HK-2 (cell line): ENCODE measurements around the gene CPO.
"Not testable (repeated sequence)": the region's sequence is repeated elsewhere in the genome, so short reads cannot be mapped to it uniquely, and the experiment has no call there.

Experiments
- DNase-seq: peaks from one replicate; pipeline ENCODE4 v3.0.0-alpha.2; 2018; ENCODE audit not compliant: unreplicated experiment

CPO gene, protein sequence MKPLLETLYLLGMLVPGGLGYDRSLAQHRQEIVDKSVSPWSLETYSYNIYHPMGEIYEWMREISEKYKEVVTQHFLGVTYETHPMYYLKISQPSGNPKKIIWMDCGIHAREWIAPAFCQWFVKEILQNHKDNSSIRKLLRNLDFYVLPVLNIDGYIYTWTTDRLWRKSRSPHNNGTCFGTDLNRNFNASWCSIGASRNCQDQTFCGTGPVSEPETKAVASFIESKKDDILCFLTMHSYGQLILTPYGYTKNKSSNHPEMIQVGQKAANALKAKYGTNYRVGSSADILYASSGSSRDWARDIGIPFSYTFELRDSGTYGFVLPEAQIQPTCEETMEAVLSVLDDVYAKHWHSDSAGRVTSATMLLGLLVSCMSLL

DNA sequence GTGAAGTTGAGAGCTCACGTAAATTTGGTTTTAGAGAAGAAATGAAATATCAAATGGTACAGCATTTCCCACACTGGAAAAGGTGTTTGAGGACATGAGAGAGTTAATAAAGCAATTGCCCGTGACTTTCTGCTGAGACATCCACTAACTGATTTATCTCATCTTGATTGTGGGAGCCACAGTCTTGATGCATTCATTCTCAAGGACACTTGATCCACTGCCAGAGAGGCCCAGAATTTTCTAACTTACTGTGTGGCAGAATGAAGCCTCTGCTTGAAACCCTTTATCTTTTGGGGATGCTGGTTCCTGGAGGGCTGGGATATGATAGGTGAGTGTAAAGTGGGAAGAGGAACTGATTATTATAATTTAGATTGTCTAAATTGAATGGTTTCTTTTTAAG is at the start of gene CPO:
Gene CPO, plus strand, starts transcription at position 179 of the 400 bp plus-strand sequence. Its CDS starts 82 bp downstream, at position 261.
- DNase-seq = no peak

DNA sequence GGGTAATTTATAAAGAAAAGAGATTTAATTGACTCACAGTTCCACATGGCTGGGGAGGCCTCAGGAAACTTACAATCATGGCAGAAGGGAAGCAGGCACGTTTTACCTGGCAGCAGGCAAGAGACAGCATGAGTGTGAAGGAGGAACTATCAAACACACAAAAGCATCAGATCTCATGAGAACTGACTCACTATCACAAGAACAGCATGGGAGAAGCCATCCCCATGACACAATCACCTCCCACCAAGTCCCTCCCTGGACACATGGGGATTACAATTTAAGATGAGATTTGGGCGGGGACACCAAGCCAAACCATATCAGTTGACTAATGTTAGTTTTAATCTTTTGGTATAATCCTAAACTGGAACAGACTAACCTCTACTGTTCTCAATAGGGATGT is 49.1 kb upstream of the CPO start:
- DNase-seq = no peak

DNA sequence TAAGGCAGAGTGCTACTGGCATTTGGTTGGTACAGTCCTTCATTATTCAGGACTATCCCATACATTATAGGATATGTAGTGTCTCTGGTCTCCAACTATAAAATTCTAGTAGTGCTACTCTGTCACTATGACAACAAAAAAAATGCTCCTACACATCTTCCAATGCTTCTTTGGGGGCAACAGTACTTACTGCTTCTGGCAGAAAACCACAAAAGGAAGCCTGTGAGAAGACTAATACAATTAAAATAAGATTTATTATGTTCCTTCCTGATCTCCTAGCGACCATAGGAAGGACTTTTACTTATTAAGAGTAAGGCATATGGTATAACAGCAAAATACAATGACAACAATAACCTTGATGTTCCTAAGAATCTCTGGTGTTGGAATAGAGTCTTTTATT is 48.4 kb upstream of the CPO start:
- no peak for DNase-seq

DNA sequence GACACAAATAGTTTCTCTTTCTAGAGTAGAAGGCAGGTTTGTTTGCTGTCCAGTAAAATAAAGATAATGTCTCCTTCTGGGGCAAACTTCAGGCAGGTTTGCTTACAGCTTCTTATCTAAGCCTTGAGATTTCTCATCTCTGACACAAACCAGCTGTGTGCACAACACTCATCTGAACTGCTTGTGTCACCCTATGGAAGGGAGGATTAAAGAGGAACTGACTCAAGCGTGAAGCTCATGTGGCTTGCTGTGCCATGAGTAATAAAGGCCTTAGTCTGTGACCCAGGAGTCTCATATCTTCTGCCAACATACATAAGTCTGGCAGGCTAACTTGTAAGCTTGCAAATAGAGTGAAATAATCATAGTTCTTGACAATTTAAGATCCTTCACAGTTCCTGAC is 24.2 kb upstream of the CPO start:
- DNase-seq = peak; percentile 35

DNA sequence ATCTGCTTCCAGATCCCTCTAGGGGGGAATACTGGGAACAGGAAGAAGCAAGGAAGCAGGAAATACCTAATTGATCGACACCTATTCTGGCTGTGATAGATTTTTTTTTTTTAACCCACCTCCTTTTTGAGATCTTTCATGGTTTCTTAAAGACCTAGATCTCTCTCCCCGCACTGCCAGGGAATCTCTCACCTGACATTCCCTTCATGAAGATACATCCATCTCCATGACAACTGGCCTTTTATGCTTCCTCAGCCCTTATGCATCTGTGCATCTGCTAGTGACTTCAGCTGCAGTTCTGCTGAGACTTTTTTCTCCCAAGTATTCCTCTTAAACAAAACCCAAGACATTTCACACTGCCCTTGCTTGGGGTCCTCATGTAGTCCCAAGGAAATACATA is 21.1 kb upstream of the CPO start:
- no peak for DNase-seq

DNA sequence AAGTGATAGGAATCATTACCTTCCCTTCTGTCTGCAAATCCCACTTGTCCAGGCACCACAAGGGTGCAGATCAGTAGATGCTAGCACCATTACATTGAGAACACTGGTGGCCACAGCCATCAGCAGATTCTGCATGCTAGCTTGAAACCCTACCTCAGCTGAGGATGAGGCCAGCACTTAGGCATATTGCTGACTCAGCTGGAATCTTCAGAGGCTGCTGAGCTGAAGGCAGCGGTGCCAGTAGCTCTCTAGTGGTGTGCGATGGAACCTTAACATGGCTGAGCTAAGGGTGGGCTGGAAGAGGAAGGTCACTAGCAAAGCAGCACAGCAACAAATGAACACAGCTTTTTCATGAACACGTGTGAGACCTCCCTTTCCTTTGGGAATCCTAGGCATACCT is 19.0 kb upstream of the CPO start:
- DNase-seq = no peak

DNA sequence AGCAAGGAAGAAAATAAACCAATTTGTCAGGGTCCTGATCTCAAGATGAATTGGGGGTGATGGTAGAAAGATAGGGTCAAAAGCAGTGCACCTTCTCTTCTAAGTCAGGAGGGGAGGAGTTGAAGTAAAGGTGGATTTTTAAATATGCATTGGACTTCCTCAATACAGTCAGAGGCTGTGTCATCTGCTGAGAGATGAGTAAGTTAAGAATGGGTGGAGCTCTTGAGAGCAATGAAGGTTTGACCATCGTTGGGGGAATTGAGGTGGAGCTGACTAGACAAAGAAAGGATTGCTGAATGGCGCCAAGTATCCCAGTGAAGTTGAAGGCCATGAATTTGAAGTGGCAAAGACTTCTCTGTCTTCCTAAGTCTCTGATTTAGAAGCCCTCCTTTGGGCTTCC is 18.4 kb upstream of the CPO start:
- DNase-seq = no peak

DNA sequence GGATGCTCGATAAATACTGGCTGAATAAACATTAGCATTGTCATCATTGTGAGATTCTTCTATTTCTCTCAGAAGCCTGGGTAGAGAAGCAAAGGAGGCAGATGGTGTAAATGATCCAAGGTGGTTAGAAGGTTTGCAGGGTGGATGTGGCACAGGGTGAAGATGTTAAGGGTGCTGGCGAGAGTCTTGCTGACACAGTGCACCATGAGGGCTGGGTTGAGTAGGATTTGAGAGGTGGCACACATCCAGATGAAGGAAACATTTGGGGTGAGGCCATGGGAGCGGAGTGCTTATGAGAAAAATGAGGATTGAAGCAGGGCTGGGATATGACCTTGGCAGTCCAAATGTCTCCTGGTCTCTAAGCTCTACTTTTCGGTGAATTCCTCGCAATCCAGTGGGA is 17.8 kb upstream of the CPO start:
- no peak for DNase-seq

DNA sequence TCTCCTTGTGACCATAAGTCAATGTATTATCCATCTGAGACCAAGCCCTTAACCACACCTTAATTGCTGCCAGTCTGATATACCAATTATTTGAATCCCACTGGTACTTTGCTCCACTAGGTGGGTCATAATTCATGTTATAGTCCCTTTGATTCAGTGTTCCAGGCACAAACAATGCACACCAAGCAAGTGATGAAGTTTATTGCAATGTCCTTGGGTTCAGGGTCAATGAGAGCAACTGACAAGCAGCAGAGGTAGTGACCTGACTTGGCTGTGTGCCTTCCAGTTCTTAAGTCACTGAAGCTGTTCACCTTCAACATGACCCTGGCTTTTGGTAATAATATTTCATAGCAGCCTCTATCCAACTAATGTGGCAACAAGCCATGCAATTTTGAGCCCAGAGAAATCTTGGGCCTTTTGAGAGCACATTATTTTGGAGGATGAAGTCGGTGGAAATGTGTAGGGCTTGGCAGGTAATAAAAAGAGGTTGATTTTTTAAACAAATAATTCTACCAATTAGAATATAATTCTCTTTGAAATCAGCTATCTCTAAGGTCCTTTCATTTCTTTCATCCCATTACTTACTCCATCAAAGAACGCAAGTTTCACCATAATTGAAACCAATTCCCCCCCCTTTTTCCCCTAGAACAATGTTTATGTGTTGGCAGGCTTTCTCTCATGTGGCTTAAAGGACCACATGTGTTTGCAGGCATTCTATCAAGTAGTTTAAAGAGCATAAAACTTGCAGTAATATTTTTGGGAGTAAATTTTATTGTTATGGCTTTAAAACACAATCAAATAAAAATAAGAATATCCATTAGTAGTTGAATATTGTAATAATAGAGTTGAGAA is 3.1 kb upstream of the CPO start:
- no peak for DNase-seq

DNA sequence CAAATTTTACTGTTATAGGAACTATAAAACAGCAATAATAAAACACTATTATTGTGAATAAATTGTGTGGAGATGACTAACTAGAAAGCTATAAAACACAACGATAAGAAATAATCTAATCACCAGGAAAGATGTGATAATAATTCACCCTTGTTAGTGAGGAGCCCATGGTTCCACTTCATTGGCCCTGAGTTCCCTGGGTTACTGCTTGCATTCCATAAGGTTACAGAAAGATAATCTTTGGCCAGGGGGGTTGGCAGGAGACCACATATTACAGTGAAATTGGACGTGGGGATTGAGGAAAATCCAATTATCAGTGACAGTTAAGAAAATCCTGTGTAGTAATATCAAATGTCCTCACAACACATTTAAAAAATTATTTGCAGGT is 2.5 kb upstream of the CPO start:
- no peak for DNase-seq

DNA sequence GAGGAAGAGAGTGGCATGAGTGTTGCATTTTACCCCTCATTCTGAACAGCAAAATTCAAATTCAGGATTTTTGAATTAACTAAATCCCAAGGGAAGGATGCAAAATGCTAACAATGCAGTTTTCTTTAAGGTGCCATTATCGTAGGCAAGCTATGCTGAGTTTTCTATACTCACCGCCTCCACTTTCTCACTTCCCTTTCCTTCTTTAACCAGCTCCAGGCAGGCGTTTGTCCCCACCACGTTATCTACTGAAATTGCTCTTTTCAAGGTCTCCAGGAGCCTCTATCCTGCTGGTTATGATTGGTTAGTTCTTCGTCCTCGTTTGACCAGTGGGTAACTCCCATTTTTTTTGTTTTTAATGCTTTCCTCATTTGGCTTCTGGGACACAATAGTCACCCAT is 1.8 kb upstream of the CPO start:
- no peak for DNase-seq

DNA sequence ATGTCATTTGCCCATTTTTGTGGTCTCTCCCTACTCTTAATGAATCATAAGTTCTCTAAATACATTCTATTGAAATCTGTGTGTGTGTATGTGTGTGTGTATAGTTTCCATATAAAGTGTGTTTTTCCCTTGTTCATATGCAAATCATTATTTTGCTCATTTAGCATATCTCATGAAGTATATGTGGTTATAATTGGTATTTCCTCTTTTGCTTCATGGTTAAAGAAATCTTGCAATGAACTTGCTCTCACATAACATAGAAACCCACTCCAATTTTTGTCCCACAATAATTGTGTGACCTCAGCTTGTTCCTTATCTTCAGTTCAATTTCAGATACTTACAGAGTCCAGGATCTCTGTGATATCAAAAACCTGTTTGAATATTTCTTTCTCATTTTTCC is 1.2 kb downstream of the CPO start:
- DNase-seq = no peak

DNA sequence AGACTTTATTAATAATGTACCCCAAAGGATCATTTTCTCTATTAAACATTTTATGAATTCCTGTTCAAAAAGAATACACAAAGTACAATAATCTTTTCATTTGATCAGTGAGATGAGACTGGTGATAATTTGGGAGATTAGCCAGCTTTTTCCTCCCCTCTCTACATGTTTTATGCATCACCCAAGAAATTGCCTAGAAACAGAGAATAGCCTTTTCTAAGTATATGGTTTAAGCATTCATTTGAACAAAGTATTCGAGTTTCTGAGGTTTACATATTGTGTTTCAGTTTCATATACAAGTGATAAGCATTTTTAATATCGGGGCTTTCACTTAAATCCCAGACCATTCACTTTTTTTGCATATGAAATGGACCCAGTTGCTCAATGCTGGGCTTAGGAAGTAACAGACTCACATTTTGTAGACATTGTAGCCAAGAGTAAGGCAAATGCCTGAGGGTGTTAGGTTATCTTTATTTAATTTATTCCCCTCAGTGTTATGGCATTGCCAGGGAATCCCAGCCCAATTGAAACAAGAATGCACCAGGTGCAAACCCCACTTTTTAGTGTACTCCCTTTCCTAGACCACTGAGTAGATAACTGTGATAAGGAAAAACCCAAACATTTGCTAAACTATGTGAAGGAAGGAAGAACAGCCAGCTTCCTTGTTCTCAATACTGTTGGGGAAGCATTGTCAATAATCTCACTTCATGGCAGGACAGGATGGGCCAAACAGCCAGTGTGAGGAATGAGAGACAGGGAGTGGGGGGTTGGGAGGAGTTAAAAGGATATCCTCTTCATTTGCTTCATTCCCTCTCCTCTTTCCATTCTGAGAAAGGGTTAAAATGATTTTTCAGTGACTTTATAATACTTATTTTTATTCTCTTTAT is 3.5 kb downstream of the CPO start:
- no peak for DNase-seq

DNA sequence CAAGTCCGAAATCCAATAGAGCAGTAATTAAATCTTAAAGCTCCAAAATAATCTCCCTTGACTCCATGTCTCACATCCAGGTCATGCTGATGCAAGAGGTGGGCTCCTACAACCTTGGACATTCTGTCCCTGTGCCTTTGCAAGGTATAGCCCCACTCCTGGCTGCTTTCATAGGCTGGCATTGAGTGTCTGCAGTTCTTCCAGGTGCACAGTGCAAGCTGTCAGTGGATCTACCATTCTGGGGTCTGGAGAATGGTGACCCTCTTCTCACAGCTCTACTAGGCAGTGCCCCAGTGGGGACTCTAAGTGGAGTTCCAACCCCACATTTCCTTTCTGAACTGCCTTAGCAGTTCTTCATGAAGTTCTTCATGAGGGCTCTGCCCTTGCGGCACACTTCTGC is 14.1 kb downstream of the CPO start:
- DNase-seq = not testable (repeated sequence)

DNA sequence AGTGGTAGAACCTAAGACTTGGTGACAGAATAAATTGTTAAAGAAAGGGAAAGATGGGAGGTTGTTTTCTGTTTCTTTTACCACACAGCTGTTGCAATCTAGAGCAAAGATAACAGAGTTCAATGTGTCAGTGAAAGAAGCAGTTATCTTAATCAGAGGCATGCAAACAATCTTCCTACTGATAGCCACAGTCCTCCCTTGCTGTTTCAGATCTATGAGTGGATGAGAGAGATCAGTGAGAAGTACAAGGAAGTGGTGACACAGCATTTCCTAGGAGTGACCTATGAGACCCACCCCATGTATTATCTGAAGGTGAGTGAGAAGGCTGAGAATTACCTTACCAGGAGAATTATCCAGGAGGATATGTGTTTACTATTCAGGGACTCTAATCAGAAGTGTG is 15.9 kb downstream of the CPO start:
- DNase-seq = no peak

DNA sequence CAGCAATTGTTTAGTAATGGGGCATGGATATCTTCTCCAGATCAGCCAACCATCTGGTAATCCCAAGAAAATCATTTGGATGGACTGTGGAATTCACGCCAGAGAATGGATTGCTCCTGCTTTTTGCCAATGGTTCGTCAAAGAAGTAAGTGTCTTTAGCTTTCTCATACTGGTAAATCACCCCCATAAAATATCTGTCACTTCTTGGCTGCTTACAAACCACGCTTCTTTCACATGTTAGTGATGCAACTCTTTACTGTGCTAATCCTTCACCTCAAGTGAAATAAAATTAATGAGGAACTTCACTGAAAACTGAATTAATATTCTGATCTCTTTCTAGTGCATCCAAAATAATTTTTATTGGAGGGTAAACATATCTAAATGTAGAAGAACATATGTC is 18.9 kb downstream of the CPO start:
- no peak for DNase-seq

DNA sequence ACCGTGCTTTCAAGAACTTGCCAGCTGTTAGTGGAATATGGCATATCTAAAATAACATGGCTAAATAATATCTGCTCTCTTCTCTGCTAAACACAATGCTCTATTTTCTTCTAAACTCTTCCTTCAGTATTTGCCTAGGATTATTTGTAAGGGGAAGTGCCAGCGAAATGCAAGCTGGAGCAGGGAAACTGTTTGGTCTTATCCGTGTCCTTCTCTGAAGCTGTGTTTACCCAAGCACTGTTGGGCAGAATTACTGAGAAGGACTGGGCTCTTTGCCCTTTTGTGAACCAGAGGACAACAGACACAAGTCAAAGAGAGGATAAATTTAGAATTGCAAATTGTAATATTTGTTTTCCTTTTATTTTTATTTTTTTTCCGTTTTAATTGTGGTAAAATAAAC is 23.6 kb downstream of the CPO start:
- no peak for DNase-seq

DNA sequence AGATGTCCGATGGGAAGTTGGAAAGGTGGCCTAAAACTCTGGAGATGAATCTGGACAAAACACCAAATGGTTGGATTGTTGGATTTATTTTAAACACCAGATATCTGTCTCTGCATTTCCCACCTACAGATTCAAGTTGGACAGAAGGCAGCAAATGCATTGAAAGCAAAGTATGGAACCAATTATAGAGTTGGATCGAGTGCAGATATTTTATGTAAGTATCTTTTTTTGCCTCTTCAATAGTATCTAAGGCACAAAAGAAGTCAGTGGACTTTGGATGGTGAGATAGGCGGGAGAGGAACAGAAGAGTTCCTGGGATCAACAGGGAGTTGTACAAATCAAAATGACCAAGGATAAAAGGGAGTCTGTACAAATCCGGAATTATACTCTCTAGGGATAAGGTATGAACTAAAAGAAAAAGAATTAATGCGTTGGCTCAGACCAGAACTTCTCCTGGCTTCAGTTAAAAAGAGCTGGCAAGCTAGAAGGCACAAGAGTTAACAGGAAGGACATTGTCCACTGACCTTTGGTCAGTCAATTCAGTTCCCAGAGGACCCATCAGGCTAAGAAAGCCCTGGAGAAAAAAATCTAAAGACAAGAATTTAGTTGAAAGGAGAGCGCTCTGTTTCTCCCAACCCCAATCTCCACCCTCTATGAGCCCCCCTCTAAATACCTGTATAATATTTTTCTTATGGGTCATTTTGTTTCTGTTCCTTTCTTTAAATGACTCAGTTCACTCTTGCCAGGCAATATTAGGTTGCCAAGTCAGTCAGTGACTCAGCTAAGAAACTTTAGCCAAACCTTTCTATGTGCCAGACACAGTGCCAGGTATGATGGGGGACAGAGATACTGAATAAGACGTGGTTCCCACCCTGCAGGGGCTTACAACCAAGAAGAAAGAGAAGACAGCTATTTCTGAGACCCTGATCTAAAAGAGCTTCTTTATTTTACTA is 29.1 kb downstream of the CPO start:
- DNase-seq = no peak

DNA sequence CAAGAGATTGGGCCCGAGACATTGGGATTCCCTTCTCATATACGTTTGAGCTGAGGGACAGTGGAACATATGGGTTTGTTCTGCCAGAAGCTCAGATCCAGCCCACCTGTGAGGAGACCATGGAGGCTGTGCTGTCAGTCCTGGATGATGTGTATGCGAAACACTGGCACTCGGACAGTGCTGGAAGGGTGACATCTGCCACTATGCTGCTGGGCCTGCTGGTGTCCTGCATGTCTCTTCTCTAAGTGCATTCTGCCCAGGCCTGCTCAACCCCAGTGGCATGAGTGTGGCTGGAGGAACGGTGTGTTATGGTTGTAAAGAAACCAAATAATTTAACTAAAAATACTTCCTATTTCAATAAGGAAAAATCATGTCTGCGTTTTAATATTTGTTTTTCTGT is 29.9 kb downstream of the CPO start:
- DNase-seq = no peak

DNA sequence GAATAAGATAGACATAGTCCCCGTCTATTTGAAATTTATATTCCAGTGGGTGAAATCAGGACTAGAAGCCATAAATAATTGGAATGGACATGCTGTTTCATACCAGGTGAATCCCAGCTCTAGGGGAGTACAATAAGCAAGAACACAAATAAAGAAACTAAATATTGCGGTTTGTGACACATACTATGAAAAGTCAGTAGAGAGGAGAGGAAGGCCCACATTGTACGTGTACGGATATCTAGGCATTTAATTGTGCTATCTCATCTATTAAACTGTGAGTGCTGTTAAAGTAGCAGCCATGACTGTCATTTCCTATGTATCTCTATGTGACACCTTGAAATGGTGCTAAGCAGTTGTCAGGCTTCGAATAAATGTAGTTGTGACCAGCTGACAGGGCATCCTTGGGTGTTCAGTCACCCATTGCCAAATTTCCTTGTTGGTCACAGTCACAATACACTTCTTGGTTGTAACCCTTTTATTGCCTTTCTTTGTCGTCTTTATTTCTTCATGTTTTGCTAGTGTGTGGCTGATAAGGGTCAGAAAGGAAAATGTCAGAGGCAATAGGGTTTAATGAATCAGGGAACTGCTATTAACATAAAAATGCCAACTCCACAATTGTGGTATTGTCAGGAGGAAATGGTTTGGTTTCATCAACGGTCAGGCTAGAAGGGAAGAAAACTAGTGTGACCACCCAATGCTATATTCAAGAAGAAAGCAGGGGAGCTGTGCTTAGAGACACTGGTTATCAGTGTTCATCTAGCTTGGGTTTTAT is 31.5 kb downstream of the CPO start:
- no peak for DNase-seq
